ENCODE results near the gene TNIP1. TPM values are rescaled to one million over a fixed set of nuclear protein-coding genes. Genes with fewer than 3 reads are reported as not detected.

TNIP1 gene
- total RNA-seq, 2 donors from 2014 or later: 51.3 to 52.2 TPM

- 93 to 100% methylated on average over 18 to 25 of the region's 25 CpGs for WGBS, 2 experiments (ENCODE audit: insufficient coverage in 1 of 2, insufficient read length in 1 of 2)
- TF ChIP-seq, protein P1, sequence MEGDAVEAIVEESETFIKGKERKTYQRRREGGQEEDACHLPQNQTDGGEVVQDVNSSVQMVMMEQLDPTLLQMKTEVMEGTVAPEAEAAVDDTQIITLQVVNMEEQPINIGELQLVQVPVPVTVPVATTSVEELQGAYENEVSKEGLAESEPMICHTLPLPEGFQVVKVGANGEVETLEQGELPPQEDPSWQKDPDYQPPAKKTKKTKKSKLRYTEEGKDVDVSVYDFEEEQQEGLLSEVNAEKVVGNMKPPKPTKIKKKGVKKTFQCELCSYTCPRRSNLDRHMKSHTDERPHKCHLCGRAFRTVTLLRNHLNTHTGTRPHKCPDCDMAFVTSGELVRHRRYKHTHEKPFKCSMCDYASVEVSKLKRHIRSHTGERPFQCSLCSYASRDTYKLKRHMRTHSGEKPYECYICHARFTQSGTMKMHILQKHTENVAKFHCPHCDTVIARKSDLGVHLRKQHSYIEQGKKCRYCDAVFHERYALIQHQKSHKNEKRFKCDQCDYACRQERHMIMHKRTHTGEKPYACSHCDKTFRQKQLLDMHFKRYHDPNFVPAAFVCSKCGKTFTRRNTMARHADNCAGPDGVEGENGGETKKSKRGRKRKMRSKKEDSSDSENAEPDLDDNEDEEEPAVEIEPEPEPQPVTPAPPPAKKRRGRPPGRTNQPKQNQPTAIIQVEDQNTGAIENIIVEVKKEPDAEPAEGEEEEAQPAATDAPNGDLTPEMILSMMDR (conservative IDR thresholded peaks at IDR 0.05): no peak
These were observed 24.2 kb downstream of the TNIP1 start for GRCh38 chr5:151056379-151057325.

DNA sequence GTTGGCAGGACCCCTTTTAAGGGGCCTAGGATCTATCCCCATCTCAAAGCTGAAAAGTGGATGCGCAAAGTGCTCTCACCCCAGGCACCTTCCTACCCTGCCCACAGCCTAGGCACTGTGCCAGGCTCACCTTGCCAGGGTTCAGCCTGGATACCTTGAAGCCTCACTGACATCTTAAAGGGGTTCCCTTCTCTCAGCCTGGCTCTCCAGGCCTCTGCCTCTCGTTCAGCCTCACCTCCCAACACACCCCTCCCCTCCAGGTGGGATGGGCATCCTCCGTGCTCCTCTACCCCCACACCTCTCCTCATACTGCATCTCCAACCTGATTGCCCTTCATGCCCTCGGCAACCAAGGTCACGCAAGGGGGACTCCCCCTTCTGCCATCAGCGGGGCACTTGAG lies 25.5 kb downstream of the TNIP1 start:
- Mint-ChIP-seq H3K9me3 (no peaks in the 10 kb centered on the region), H3K27ac (no peak overlapping the region), H3K4me3 (no peak overlapping the region), H3K27me3 (ENCODE audit: insufficient read depth) (no peaks in the 10 kb centered on the region), H3K4me1 (no peaks in the 10 kb centered on the region), H3K36me3 (ENCODE audit: low read depth) (peaks cover 19% of the 10 kb centered on the region)
- 92 to 93% methylated on average over 2 to 6 of the region's 6 CpGs for WGBS, 2 experiments (ENCODE audit: insufficient coverage in 1 of 2, insufficient read length in 1 of 2)
- peaks cover 24% of the 10 kb centered on the region for H3K36me3 ChIP-seq (ENCODE audit: control insufficient read depth, insufficient read depth, low read length)
- DNase-seq: no peak
- no peak overlapping the region for H3K27ac ChIP-seq (ENCODE audit: low read depth, low read length)
- no peak overlapping the region for H3K4me3 ChIP-seq (ENCODE audit: low read length)
- no peak overlapping the region for H3K9ac ChIP-seq (ENCODE audit: extremely low read depth, low read length, poor library complexity, severe bottlenecking)
- no peaks in the 10 kb centered on the region for H3K4me1 ChIP-seq (ENCODE audit: control insufficient read depth, insufficient read depth, low read length)
- H3K9me3 ChIP-seq (ENCODE audit: control insufficient read depth, low read length): no peaks in the 10 kb centered on the region
- TF ChIP-seq, protein P1 (conservative IDR thresholded peaks at IDR 0.05): no peak
- H3K27me3 ChIP-seq (ENCODE audit: control insufficient read depth, insufficient read depth, low read length, poor library complexity, severe bottlenecking): no peaks in the 10 kb centered on the region

More at GRCh38 chr5:151056379-151057325, 24.2 kb downstream of the TNIP1 start:
- Histone ChIP-seq H3K4me3 (ENCODE audit: low read length) (no peak overlapping the region), H3K4me1 (ENCODE audit: control insufficient read depth, insufficient read depth, low read length) (no peaks in the 10 kb centered on the region), H3K27me3 (ENCODE audit: control insufficient read depth, insufficient read depth, low read length, poor library complexity, severe bottlenecking) (no peaks in the 10 kb centered on the region), H3K36me3 (ENCODE audit: control insufficient read depth, insufficient read depth, low read length) (peaks cover 17% of the 10 kb centered on the region), H3K27ac (ENCODE audit: low read depth, low read length) (no peak overlapping the region), H3K9ac (ENCODE audit: extremely low read depth, low read length, poor library complexity, severe bottlenecking) (no peak overlapping the region), H3K9me3 (ENCODE audit: control insufficient read depth, low read length) (no peaks in the 10 kb centered on the region)
- H3K9me3 Mint-ChIP-seq: no peaks in the 10 kb centered on the region
- H3K4me3 Mint-ChIP-seq: no peak overlapping the region
- no peaks in the 10 kb centered on the region for H3K4me1 Mint-ChIP-seq
- no peak overlapping the region for H3K27ac Mint-ChIP-seq
- no peaks in the 10 kb centered on the region for H3K27me3 Mint-ChIP-seq (ENCODE audit: insufficient read depth)
- DNase-seq: no peak
- peaks cover 21% of the 10 kb centered on the region for H3K36me3 Mint-ChIP-seq (ENCODE audit: low read depth)

DNA sequence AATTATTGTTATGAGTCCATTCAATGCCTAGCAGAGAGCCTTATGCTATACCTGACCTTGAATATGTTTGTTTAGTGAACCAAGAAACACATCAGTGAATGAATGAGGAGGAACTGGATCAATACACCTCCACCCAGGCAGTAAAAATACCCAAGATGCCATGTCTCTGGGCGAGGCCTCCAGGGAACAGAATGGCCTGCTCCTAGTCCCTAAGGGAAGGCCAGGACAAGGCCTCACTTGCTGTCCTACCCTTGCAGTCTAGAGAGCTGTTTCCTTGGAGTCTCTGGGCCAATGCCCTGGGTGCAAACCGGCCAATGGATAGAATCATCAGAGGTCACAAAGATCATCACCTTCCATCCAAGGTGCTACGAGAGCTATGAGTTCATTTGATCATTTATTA lies 26.1 kb downstream of the TNIP1 start:
- Histone ChIP-seq H3K27ac (ENCODE audit: low read depth, low read length) (no peak overlapping the region), H3K27me3 (ENCODE audit: control insufficient read depth, insufficient read depth, low read length, poor library complexity, severe bottlenecking) (no peaks in the 10 kb centered on the region), H3K4me1 (ENCODE audit: control insufficient read depth, insufficient read depth, low read length) (no peaks in the 10 kb centered on the region), H3K4me3 (ENCODE audit: low read length) (no peak overlapping the region), H3K9me3 (ENCODE audit: control insufficient read depth, low read length) (no peaks in the 10 kb centered on the region), H3K36me3 (ENCODE audit: control insufficient read depth, insufficient read depth, low read length) (peaks cover 26% of the 10 kb centered on the region), H3K9ac (ENCODE audit: extremely low read depth, low read length, poor library complexity, severe bottlenecking) (no peak overlapping the region)
- WGBS, 2 experiments (ENCODE audit: insufficient coverage in 1 of 2, insufficient read length in 1 of 2): 90% methylated on average over 3 of the region's 3 CpGs; no CpG with 5 or more reads in 1 of the 2 experiments
- Mint-ChIP-seq H3K9me3 (no peaks in the 10 kb centered on the region), H3K36me3 (ENCODE audit: low read depth) (peaks cover 17% of the 10 kb centered on the region), H3K27me3 (ENCODE audit: insufficient read depth) (no peaks in the 10 kb centered on the region), H3K27ac (no peak overlapping the region), H3K4me1 (no peaks in the 10 kb centered on the region), H3K4me3 (no peak overlapping the region)
- TF ChIP-seq, protein P1 (conservative IDR thresholded peaks at IDR 0.05): no peak
- no peak for DNase-seq

All from endodermal cell (in vitro differentiated cells).